Measurements from ENCODE around the gene MBIP.

GRCh38 chr14:36317650-36318049 lies 2.8 kb downstream of the MBIP start:
- TF ChIP-seq CTCF (tag by site-specific recombination; IDR thresholded peaks at IDR 0.05) (no peak), ELK4 (IDR thresholded peaks at IDR 0.05; ENCODE audit: borderline replicate concordance, low read depth, low read length) (no peak), GLI2 (tag by site-specific recombination; IDR thresholded peaks at IDR 0.05; ENCODE audit: borderline replicate concordance, low read depth) (no peak), ZNF26 (tag by site-specific recombination; IDR thresholded peaks at IDR 0.05) (no peak), ZSCAN30 (tag by site-specific recombination; IDR thresholded peaks at IDR 0.05) (no peak), SETDB1 (IDR thresholded peaks at IDR 0.05; ENCODE audit: insufficient read length, low read length) (no peak), ZNF558 (tag by site-specific recombination; IDR thresholded peaks at IDR 0.05) (no peak), KLF10 (tag by site-specific recombination; IDR thresholded peaks at IDR 0.05) (0 out of 2 replicates have a peak, but pooled peaks have one; percentile 24), PRDM10 (tag by site-specific recombination; IDR thresholded peaks at IDR 0.05) (no peak), PBX3 (CRISPR knock-in tag; IDR thresholded peaks at IDR 0.05) (no peak), MYNN (tag by site-specific recombination; IDR thresholded peaks at IDR 0.05; ENCODE audit: borderline replicate concordance) (no peak; the same call in 1 of the 2 replicates)
